T-helper 22 cell (primary cell): Measurements from ENCODE around the gene SYNE3.

Experiments
- DNase-seq: peaks from one replicate; pipeline ENCODE4 v3.0.0-alpha.2; 2020; ENCODE audit warnings: low read depth

The SYNE3 gene

DNA sequence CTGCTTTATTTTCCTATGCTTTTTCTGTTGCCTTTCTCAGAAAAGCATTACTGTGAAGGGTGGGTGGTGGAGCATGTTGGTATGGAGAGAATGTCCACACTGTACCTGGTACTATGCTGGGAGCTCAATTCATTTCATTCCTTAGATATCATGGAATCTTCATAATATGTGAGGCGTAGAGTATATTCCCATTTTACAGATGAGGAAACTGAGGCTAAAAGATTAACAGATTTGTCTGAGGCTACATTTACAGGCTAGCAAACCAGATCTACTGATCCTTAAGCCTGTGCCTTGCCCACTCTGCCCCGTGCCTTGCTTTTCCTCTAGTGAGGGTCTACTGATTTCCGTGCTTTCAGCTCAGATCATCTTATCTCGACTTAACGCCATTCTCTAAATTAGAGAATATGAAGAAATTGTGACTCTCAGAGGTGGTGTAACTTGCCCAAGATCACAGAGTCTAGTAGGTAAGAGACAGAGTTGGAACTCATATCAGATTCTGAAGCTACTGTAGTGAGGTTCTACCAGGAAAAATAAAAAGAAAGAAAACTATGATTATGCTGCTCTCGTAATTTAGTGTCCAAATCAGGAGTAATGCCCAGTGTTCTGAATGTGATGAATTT, 23.9 kb upstream of the SYNE3 start:
- no peak for DNase-seq

DNA sequence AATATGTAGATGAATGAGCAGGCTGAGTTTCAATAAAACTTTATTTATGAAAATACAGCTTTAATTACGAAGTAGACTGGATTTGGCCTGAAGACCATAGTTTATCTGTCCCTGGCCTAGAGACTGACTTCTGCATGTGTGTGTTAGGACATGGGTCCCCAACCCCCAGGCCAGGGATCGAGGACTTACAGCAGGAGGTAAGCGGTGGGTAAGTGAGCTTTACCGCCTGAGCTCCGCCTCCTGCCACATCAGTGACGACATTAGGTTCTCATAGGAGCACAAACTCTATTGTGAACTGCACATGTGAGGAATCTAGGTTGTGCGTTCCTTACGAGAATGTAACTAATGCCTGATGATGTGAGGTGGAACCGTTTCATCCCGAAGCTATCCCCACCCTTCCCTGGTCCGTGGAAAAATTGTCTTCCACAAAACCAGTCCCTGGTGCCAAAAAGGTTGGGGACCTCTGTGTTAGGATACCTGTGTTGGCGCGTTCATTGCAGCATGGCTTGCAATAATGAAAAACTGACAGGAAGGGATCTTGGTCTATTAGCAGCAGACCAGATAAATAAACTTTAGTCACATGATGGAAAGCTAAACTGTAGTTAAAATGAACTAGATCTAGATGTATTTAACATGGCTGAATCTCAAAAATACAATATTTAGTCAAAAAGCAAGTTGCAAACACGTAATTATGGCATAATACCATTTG, 22.5 kb upstream of the SYNE3 start:
- DNase-seq: no peak

DNA sequence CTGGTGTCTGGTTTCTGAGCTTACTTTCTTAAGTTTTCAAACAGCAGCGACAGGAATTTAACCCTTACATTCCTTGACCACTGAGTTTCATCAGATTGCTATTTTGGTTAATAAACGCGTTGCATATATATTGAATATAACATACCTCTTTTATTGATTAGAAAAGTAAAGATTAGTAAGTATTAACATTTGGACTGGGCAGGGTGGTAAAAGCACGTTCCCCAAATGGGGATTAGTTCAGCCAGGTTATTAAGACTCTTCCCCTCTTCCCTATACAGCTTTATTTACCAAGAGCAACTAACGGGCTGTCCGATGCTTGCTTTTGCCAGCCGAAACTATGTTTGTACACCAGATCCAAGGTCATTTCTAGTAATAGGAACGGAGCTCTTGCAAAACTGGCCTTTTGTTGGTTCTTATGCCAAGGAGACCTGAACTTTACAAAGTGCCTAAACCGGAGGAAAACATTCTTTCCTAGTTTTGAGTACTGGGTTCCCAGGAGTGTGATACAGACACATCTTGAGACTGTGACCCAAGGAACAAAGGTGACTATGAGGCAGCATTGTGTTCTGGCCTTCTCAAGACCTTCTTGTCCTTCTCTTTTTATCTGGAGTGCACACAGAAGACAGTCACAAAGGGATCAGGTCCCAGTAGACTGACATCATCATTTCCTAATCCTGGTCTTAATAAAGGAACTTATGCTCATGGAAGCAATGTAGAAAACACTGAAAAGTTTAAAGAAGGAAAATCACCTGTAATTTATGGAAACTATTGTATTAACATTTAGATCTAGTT, 21.0 kb upstream of the SYNE3 start:
- DNase-seq: no peak

DNA sequence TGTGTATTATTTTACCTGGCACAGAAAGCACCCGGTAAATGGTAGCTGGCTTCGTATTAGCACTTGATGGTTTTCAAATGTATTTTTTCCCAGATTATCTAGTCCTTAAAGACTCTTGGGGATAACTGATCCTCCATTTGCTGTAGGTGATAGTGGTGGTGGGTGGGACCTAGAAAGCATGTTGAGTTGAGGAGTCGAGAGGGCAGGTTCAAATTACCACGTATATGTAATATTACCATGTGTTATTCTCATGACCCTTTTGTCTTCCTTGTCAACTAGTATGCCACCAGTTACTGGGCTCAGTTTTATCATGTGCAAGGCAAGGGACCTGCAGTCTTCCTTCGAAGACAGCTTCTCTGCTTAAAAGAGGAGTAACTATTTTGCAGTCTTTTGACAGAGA, 20.2 kb upstream of the SYNE3 start:
- no peak for DNase-seq

DNA sequence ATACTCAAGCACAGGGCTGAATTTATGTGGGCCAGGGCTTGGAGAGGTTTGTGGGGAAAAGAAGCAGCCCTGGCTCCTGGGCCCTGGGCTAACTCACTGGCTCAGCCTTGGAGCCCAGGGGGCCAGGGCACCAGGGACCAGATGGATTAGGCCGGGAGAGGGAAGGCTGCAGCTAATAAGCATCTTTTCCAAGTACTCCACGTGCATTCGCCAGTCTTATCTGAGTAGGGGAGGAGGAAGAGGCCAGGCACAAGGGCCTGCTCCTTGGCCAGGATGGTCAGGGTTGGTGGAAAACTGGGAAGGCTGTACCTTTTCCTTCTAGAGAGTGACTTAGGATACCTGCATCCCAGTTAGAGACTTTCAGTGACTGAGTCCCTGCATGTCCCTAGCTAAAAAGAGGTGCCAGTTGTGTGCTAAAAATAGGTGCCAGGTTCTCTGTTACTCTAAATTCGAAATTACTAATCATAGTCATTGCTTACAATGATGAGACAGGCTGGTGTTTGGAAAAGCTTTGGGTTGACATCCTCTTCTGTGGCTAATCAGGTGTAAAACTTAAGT, 19.7 kb upstream of the SYNE3 start:
- DNase-seq: no peak

DNA sequence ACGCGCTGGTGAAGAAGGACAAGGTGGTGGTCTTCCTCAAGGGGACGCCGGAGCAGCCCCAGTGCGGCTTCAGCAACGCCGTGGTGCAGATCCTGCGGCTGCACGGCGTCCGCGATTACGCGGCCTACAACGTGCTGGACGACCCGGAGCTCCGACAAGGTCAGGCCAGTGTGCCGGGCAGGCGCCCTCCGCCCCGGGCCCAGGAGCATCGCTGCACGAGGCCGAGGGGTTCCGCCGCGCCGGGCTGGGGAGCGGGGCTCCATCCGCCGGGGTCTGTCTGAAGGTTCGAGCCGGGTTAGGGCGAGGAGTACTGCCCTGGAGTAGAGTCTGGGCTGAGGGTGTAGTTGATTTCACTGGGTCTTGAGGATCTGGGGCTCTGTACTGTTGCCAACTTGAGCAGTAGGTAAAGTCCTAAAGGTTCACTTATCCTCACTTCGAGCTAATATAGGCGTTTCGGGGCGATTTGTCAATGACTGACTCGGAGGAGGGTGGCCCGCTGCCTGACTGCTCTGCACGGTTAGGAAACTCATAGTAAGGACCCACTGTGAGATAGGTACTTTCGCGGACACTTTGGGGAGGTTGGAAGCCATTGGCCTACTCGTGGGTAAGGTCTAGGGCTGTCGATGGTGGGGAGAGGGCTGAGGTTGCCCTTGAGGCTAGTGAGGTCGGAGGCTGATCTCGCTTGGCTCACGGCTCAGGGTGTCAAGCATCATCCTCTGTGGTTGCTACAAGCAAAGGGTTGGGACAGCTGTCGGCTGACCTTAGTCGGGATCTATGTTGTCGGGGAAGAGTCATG, 19.0 kb upstream of the SYNE3 start:
- DNase-seq: no peak

DNA sequence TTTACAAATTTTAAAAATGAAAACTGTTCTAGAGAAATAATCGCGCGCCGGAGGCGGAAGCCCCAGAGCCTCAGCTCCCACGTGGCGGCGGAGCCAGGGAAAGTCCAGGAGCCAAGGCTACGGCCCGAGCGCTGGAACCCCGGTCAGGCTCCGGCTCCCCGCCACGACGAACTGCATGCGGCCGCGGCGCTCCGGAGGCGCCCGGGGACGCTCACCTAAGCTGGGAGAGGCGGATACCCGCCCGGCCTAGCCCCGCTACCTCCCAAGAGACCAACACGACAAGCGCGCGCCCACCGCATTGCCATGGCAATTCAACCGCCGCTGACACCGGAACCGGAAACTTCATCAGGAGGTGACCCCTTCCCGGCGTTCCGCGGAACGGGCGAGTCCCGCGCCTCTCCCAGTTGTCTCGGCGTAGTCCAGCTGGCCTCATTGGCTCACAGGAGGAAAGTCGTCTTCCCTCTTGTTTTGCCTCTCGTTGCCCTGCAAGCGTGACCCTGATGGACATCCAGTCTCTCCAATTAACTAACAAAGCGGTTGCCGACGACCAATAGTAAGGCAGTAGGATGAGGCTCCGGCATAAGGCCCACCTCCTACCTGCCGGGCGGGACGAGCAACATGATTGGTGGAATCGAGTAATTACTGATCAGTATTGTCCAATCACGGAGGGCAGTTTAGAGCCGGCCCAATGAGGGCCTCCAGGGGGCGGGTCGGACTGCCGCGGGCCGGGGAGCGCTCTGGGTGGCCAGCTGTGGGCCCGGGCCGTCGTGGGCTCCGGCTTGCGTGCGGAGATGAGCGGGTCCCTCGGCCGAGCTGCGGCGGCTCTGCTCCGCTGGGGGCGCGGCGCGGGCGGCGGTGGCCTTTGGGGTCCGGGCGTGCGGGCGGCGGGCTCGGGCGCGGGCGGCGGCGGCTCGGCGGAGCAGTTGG, 18.1 kb upstream of the SYNE3 start, which contains the start of gene GLRX5:
TSS of gene GLRX5 (plus strand) at position 752 of the 927 bp plus-strand sequence. CDS start at position 792, 40 bp downstream.
- peak; percentile 97 for DNase-seq

DNA sequence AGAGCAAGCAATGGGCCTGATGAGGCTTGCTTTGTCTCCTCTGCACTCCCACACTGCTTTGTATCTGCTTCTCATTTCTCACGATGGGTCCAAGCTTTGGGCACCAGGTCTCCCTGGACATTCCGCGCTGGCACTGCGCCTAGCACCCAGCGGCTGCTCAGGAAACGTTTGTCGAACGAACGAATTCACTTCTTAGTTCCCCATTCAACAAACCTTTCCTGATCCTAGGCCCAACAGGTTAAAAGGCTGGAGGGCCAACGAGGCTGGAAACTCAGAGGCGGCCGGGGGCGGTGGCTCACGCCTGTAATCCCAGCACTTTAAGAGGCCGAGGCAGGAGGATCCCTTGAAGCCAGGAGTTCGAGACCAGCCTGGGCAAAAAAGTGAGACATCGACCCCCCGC, 17.4 kb upstream of the SYNE3 start:
- DNase-seq: no peak

DNA sequence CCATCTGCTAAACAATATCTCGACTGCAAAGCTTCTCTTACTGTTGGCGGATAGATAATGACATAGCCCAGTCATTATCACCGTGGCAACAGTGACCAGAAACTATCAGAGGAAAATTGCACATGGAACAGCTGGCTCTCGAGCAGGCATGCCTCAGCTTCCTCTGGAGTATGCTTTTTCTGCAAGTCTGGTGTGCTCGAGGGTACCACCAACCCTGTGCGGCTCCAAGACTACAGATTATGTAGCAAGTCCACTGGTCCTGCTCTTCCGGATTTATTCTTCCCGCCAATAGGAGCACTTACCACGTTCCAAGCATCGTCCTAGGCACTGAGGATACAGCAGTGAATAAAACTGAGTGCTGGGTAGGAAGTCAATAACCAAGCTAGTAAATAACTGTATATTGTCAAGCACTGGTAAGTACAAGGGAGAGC, 17.0 kb upstream of the SYNE3 start:
- no peak for DNase-seq

DNA sequence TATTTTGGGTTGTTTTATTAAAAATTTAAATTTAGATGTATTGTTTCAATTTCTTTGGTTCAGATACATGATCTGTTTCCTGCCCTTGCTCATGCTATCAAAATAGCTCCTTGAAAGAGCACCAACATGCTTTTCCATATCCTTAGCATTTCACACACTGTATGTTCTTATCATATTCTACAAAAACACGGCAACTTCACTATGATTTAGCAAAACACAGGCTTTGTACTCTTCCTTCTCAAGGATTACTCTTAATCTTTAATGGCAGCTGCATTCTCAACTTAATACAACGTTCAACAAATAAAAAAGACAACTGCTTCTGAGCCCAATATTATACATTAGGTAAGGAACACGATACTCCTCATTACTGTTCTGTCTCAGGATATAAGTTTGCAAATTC, 15.5 kb upstream of the SYNE3 start:
- DNase-seq: no peak

DNA sequence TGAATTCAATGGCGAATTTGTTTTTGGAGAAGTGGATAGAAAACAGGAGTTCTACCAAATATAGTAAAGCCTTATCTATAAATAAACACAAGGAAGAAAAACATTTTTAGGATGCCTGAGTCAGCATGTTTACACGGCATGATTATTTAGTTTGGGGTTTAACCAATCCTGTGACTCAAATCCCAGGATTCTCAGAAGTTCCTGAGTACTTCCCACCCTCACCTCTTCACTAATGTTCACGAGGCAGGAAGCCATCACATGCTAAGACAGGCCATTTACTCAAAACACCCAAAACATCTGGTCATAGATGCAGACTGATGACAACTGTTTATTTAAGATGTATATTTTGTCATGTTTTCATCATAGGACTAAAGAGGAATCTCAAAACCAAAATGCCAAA, 15.0 kb upstream of the SYNE3 start:
- no peak for DNase-seq

DNA sequence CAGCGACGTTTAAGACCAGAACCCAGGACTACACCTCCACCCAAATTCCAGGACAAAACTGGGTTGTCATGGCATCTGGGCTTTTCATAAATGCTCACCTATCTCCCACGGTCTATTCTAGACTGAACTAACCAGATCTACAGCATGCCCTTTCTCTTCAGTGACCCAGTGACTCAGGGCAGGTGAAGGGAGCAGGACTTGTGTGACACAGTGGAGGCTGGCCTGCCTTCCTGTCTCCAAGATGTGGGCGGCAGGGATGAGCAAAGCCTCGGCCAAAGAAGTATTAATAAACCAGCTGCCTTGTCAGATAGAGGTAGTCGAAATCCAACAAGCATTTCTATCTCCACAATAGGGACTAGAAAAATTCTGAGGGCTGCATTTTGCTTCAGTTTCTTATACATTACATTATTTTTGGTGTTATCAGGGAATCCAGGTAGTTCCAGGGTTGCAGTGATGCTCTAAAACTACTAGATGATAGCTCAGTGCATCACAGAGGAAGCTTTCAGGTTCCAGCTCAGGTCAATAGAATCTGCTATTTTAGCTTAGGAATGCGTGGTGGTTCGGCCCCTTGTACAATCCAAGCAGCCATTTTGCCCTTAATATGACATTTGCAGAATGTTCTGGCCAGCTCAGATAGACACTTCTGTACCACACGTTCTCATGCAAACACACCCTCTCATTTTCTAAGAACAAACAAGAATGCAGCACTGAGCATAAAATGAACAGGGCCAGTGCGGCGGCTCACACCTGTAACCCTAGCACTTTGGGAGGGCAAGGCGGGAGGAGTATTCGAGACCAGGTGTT, 14.2 kb upstream of the SYNE3 start:
- no peak for DNase-seq

DNA sequence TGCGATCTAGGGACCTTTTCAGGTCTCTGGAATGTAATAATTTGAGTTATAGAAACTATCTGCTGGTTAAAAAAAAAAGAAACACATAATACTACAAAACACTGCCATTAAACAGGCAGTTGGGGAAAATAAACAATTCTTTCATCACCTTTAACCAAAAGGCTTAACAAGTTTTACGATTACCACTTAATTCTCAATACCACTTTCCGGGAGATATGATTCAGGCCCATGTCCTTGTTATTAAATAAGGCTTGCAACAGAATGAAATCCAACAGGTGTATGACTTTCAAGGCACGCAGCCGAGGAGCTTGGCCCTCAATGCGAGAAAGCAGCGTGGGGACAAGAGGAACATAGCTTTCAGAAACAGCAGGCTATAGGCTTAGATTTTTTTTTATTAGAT, 12.8 kb upstream of the SYNE3 start:
- DNase-seq: no peak

DNA sequence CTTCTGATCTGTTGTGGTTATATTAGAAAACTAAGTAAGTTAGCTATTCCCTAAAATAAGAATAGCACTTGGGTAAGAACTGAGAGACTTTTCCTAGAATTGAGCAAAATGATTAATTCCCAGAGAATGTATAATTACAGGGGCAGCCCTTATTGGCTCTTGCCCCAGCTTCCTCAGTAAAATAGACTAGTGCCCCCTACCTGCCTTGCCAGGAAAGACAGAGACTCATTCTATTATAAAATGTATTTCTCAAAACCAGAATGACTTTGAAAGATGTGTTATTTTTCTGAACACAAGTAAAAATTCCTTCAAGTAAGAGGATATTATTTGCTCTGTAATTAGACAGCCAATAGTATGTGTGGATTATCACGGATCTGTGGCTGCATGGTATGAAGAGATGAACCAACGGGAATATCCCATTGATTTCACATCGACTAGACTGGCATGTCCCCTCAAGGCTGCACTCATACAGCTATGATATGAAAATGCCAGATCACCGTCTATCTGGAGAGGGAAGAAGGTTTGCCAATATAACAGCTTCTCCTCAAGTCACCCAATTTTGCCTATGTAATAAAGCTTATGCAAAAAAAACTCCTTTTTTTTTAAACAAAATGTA, 11.0 kb upstream of the SYNE3 start:
- no peak for DNase-seq

DNA sequence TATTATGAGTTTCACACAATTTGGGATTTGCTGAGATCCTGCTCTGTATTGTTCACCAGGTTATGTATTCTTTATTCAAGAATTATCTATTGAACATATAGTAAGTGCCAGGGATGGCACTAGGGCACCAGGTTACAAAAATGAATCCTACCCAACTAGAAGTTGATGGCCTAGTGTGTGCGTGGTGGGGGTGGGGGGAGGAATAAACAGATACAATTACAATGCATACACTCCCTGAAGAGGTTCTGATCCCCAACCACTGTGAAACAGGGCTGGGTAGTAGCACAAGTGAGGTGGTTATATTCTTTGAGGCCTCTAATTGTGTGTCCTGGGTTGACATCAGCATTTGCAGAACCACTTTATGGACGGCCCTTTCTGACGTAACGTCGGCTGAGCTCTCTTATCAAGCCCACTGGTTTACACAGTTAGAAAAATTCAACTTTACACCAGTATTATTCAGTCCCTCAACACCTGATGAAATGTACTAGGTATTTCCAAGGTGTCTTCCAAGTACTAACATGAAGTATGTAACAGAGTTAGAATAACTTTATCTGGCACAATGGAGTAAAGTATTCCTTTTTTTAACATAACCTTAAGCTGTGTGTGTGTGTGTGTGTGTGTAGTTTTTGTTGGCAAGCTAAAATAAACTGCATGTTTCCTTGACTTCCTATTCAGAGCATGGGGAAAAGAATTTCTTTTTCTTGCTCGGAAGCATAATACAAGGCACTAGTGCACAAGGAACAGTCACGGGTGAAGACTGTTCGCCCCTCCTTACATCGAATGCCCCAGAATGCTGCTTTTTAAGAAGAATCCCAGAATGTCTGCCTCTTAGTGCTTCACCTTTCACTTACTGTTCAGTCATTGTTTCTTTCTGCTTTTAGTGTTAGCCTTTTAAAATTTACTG, 10.3 kb upstream of the SYNE3 start:
- no peak for DNase-seq

DNA sequence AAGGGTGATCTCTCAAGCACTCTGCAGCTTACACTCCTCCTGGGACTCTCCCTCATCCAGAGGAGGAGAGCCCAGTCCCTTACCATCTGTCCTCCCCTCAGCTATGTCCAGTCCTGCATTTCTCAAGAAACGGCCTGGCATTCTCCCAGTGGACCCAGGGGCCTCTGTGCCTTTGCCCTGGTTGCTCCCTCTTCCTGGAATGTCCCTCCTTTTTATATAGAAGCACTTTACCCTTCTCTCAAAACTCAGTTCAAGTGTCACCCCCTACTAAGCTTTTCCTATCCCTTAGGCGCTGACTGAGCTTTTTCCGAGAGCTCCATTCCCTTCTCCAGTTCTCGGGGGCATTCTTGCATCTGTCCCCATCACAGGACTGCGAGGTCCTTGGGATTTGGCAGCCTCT, 9.5 kb upstream of the SYNE3 start:
- no peak for DNase-seq

DNA sequence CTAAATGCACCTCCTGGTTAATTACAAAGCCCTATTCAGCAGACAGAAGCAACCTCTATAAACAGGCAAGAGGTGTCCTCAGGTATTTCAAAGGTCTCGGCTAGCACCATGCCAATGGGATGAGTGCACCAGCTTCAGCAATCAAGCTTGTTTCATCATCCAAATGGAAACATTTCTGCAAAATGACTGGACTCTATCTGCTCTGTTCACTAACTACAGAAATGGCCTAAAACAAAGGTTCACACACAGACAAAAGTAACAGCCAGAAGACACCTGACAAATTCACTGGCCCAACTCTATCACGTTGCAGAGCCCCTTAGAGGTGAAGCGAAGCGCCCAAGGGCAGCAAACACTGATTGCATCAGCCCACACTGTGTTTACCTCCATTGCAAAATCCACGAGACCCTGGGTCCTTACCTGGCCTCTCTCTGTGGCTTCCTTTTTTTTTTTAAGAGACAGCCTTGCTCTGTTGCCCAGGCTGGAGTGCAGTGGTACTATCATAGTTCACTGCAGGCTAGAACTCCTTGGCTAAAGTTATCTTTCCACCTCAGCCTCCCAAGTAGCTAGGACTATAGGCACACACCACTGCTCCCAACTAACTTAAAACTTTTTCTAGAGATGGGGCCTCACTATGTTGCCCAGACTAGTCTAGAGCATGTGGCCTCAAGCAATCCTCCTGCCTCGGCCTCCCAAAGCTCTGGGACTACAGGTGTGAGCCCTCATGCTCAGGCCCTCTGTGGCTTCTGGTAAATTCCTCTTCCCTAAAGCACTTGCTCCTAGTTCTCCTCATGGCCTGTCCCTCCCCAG, 8.5 kb upstream of the SYNE3 start:
- no peak for DNase-seq
